Renal cortex interstitium (tissue), 11 donors: Measurements from ENCODE around the gene PSMD14. TPM values are rescaled to one million over a fixed set of nuclear protein-coding genes. Genes with fewer than 3 reads are reported as not detected.
A peak's percentile ranks its signal among the peaks of the same experiment; 100 is the strongest.
"Not testable (repeated sequence)": the region's sequence is repeated elsewhere in the genome, so short reads cannot be mapped to it uniquely, and the experiment has no call there.

Experiments used
- DNase-seq, 11 donors: peaks; one replicate each; pipeline ENCODE4 v3.0.0-alpha.2; 2013; ENCODE audit warnings: low read depth in 9 of 11, low spot score in 4 of 11; ENCODE audit errors: extremely low read depth in 1 of 11
- polyA plus RNA-seq, 3 donors: library from polyadenylated mRNA; unstranded; fragments of 120-200 nt; gene quantifications; one replicate each; pipeline ENCODE4 v1.2.1, GENCODE V29; 2013; ENCODE audit not compliant: insufficient read length in 3 of 3

The PSMD14 gene
- polyA plus RNA-seq, 3 donors: 43.6 to 59.6 (median 54.4) TPM

GRCh38 chr2:161360095-161360654 lies 52.0 kb downstream of the PSMD14 start:
- DNase-seq: not testable (repeated sequence)

- DNase-seq: no peak
These were observed 54.4 kb downstream of the PSMD14 start for GRCh38 chr2:161362568-161363166.

GRCh38 chr2:161367675-161368074 lies 59.5 kb downstream of the PSMD14 start:
- DNase-seq: no peak

GRCh38 chr2:161369311-161369710 lies 61.1 kb downstream of the PSMD14 start:
- DNase-seq: no peak

- no peak for DNase-seq
These were observed 62.8 kb downstream of the PSMD14 start for GRCh38 chr2:161370981-161371380.

GRCh38 chr2:161371869-161372268 lies 63.6 kb downstream of the PSMD14 start:
- no peak for DNase-seq

GRCh38 chr2:161373942-161374341 lies 65.7 kb downstream of the PSMD14 start:
- peak in 1 of 11 donors; percentile 1 for DNase-seq

- no peak for DNase-seq
These were observed 66.2 kb downstream of the PSMD14 start for GRCh38 chr2:161374446-161374845.

GRCh38 chr2:161379740-161380139 lies 71.5 kb downstream of the PSMD14 start:
- DNase-seq: no peak

GRCh38 chr2:161381546-161381945 lies 73.3 kb downstream of the PSMD14 start:
- DNase-seq: no peak

GRCh38 chr2:161382747-161383146 lies 74.5 kb downstream of the PSMD14 start:
- DNase-seq: no peak

GRCh38 chr2:161384864-161385263 lies 76.6 kb downstream of the PSMD14 start:
- no peak for DNase-seq

- DNase-seq: no peak
These were observed 78.1 kb downstream of the PSMD14 start for GRCh38 chr2:161386228-161386824.

- no peak for DNase-seq
These were observed 80.0 kb downstream of the PSMD14 start for GRCh38 chr2:161388146-161388779.

- no peak for DNase-seq
These were observed 83.7 kb downstream of the PSMD14 start for GRCh38 chr2:161391737-161392506.

GRCh38 chr2:161400076-161400475 lies 91.9 kb downstream of the PSMD14 start:
- DNase-seq: no peak

GRCh38 chr2:161402297-161402696 lies 94.1 kb downstream of the PSMD14 start:
- DNase-seq: no peak

- no peak for DNase-seq
These were observed 98.1 kb downstream of the PSMD14 start for GRCh38 chr2:161406316-161406715.

GRCh38 chr2:161407597-161407996 lies 99.4 kb downstream of the PSMD14 start:
- no peak for DNase-seq
